Activated CD8-positive, alpha-beta memory T cell treated with anti-CD3 and anti-CD28 coated beads for 24 hours (primary cell): ENCODE results near the gene DPH7.
"Not testable (repeated sequence)": the region's sequence is repeated elsewhere in the genome, so short reads cannot be mapped to it uniquely, and the experiment has no call there.

ENCODE experiments used
- DNase-seq: peaks from one replicate; pipeline ENCODE4 v3.0.0-alpha.2; 2020

The DPH7 gene

DNA sequence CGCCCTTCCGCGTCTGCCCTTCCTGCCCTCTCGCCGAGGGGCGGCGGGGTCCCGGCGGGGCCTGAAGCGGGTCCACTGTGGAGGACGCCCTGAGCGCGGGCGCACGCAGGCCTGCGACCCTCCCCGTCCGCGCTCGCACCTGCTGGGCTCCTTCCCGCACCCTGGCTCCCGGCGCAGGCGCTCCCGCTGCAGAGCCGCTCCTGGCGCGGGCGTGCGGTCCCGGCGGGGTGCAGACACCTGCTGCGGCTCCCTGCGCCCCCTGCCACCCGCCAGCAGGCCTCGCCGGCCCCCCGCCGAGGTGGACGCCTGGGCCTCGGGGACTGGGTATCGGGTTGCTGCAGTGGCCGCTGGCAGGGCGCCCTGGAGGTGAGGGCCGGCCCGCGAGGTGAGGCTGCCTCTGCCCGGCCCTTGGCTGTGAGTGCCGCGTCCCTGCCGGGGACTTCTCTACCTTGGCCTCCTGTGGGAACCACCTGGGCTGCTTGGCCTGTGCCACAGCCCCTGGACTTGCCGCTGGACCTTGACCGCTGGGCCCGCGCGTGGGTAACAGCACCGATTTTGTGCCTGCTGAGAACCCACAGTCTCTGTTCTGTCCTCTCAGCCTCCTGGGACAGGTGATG is 27.4 kb upstream of the DPH7 start:
- DNase-seq: peak; percentile 70

DNA sequence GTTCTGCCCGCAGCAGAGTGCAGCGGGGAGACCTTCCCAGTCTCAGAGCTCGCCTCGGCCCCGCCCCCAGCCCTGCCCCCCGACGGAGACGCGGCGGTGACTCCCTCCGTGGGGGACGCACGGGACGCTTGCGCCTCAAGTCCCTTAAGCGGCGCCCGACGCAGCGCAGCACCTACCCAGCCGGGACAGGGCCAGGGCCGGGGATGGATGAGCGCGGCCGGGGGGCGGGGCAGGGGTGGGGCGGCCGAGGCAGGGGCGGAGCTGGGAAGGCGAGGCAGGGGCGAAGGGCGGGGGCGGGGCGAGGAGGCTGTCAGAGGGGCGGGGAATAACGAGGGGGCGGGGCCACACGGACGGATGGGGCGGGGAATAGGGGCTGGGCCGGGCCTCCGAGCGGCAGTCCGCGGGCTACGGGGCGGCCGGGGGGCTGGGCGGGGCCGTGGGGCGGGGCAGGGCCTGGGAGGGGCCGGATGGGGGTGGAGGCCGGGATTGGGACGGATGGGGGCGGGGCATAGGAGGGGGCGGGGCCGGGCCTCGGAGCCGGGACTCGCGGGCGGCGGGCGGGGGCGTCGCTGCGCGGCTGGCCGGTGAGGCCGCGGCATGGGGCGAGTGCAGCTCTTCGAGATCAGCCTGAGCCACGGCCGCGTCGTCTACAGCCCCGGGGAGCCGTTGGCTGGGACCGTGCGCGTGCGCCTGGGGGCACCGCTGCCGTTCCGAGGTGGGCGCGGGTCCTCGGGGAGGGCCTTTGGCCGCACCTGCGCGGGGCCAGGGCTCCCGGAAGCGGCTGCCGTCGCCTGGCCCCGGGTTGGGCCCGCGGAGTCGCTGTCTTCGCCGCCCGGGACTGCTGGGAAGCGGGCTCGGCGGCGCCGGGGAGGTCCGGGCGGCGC is 26.6 kb upstream of the DPH7 start, which contains the start of gene ARRDC1:
Gene ARRDC1 (plus strand): TSS at position 566 of the 884 bp plus-strand sequence. CDS start 32 bp downstream, at position 598.
- peak; percentile 95 for DNase-seq

DNA sequence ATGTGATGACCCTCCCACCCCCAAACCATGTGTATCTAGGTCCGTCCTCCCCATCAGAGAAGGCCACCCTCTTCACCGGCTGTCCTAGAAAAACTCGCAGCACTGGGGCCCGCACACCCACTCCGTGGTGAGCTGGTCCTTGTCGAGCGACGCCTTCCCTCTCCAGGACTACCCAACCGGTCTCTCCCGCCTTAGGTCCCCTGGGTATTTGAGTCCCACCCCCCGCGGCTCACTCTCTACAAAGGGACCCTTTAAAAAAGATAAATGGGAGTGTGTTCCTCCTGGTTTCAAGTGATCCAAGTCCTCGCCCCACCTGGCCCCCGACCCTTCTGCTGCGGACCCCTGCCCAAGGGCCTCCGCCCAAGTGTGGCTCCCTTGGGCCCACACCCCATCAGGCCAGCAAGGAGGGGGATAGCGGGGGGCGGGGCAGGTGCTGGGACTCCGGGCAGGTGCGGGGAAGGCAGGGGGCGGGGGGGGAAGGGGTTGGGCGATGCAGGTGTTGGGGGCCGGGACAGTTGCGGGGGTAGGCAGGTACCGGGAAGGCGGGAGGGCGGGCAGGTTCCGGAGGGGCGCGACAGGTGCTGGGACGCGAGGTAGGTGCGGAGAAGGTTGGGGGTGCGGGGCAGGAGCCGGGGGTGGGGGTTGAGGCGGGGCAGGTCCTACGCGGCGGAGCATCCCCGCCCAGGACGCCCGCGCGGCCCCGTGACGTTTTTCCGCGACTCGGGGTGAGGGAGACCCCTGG is 25.8 kb upstream of the DPH7 start:
- DNase-seq: no peak

DNA sequence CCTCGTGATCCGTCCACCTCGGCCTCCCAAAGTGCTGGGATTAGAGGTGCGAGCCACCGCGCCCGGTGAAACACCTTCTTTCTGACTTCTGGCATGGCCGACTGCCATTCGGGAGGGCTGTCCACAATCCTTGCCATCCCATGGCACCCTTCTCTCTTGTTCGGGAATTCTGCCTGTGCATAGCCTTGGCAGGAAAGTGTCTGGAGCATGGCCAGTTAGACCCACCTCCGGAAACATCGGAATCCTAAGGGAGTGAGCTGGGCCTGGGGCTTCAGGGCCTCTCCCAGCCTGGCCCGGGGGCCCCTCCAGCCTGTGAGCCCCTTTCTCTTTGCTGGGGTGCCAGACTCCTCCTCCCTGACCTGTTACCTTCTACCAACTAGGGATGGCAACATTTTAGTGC is 25.2 kb upstream of the DPH7 start:
- no peak for DNase-seq

DNA sequence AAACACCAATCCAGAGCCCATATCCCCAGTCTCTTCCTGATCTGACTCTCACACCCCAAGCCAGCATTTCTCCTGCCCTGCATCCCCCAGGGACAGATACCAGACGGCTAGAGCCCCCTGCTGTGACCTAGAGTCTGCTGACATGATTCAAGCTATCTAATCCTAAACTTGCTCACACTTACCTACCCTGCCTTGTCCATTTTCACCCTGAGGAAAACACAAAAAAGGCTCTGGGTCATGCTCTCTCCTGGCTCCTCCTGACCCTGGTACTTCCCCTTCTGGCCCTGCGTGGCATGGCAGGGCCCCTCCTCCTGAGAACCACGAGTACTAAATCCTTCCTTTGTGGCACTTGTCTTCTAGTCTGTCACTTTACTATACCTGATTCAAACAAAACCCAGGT is 23.9 kb upstream of the DPH7 start:
- DNase-seq: no peak

DNA sequence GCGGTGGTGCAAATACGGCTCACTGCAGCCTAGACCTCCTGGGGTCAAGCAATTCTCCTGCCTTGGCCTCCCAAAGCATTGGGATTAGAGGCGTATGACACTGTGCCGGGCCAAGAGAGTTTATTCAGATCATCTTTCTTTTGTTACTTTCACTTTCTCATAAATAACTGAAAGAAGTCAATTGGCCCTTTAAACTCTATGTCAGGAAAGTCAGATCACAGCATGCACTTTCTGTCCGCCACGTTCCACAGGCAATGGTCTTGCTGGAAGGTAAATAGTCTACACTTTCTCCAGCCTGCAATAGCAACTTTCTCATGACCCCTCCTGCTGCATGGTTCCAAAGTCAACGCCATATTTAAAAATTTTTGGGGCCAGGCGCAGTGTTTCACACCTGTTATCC is 20.2 kb upstream of the DPH7 start:
- no peak for DNase-seq

DNA sequence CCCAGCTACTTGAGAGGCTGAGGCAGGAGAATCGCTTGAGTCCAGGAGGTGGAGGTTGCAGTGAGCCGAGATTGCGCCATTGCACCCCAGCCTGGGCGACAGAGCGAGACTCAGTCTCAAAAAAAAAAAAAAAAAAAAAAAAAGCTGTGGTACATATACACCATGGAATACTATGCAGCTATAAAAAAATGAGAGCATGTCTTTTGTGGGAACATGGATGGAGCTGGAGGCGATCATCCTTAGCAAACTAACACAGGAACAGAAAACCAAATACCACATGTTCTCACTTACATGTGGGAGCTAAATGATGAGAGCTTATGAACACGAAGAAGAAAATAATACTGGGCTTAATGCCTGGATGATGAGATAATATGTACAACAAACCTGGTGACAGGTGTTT is 17.9 kb upstream of the DPH7 start:
- DNase-seq: not testable (repeated sequence)

DNA sequence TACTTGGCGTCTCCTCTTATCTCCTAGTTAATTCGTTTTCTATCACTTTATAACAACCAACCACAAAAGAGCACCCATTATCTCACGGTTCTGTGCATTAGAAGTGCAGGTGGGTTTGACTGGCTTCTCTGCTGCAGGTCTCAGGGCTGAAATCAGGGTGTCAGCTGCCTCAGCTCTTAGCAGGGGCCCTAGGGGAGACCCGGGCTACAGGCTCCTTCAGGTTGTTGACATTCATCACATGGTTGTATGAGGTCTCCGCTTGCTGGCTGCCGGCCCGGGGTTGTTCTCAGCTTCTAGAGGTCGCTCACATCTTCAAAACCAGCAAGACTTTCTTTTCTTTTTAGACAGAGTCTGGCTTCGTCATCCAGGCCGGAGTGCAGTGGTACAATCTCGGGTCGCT is 14.5 kb upstream of the DPH7 start:
- DNase-seq: no peak

DNA sequence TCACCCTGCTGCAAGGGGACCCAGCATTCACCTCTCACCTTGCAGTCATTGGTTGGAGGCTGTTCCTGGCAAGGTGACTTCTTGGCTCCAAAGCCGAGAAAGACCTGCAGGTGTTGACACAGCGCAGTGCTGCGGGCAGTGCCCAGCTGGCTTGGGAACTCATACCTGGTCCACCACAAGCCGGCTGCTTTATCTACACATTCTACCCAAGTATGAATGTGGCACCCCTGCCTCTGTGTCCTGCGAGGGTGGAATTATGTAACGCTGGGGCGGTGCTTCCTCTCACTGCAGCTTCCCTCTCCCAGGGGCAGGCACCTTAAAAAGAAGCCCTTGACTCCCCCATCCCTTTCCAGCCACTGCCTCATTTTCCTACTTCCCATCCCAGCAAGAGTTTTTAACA is 14.0 kb upstream of the DPH7 start:
- DNase-seq: no peak

DNA sequence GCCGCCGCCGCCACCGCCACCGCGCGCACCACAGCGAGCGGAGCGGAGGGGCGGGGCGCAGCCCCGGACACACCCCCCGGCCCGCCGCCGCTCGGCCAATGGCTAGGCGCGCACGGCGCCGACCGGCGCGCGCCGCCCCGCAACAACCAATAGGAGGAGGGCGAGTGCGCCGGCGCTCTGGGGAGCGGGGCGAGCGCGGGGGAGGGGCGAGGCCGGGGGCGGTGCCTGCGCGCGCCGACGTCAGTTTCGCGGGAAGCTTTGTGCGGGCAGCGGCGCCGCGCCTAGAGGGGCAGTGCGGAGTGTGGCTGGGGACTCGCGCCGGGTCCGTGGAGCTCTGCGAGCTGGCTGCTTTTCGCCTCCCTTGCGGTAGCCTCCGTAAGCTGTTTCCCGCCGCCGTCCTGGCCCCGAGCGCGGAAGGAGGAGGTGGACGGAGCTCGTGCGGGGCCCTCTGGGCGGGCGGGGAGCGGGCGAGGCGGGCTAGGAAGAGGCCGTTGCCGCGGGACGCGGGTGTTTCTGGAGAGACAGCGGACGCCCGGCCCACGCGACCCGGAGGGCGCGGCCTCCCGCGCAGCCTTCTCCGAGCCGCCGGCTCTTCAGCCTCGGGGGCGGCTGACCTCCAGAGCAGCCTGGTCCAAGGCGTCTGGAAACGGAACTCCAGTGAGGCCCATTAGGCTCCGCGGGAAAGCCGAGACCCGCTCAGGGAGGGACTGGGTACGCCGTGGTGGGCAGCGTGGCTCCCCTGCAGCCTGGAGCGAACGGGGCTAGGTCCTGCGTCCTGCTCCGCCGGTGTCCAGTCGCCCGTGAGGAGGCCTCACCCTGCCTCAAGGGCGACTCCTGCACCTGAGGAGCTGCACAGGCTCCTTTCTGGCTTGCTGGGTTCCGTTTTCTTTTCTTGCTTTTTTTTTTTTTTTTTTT is 12.0 kb upstream of the DPH7 start, which contains the start of gene ZMYND19:
Gene ZMYND19 (minus strand): TSS at position 44 of the 915 bp plus-strand sequence. CDS start 249 bp downstream, outside the sequence.
- peak; percentile 96 for DNase-seq

DNA sequence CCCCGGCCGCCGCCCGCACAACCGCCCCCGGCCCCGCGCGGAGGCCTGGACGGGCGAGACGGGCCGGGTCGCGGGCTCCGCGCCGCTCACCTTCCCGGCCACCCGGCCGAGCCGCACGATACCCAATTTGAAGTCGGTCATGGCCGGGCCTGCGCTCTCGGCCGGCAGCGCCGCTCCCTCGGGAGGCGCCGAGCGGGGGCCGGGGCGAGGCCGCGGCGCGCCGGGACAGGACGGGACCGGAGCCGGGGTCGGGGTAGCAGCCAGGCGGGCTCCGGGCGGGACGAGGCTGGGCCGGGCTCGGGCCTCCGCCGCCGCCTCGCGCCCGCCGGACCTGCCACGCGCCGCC is 11.4 kb upstream of the DPH7 start:
- no peak for DNase-seq

DNA sequence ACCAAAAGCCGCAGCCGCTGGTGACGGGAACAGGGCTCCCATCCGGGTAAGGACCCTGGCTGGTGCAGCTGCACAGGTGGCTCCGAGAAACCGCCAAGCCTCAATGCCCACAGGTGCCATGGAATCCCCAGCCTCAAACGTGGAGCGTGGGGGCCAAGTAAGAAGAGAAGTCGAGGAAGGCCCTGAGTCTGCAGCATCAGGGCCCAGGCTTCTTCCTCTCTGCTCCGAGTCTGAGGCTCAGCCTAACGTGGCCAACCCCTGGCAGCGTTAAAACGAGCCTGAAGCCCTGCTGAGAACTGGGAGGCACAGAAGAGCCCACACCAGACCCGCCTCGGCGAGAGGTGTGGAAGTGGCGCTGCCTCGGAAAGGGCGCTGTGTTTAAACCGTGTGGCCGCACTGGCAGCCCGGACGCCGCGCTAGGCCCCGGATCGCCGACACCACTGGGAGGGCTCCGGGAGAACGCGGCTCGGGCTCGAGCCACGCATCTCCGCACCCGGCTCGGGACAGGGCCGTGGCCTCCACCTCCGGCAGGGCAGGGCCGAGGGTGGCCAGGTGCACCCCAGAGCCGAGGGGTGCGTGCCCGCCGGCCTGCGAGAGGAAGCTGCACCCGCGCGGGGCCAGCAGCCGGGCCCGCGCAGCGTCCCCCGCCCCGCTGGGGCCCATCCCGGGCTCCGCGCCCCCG is 10.9 kb upstream of the DPH7 start:
- no peak for DNase-seq

DNA sequence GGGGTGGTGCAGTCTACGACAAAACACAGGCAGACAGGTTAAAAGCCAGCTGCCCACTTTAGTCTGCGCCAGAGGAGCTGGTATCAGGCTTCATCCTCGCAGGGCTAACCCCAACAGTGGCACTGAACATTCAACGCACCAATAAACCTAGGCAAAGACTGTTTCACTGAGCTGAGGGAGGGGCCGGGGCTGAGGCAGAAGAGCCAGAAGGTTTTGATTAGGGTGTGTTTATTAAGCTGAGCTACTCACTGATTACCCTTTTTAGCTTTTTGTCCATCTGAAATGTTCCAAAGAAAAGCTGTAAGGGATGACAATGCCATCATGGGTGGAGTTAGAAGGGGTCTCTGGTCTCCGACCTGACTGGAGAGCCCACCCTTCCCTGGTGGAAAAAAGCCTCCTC is 10.2 kb upstream of the DPH7 start:
- DNase-seq: no peak

DNA sequence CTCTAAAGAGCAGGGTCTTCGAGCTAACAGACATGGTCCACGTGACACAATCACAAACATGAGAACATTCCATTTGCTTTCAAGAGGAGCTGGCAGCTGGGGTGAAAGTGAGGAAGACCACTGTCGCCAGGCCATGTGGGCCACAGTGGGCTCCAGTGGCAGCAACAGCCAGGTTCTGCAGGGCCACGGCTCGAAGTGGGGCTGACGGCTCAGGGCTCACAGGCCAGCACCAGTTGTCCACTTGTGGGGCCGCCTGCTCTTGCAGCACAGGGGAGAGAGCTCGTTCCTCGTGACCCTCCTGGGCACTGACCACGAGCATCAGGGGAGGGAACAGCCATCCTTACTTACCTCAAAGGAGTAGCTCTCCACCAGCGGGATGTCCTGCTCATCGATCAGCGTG is 9.6 kb upstream of the DPH7 start:
- DNase-seq: no peak

DNA sequence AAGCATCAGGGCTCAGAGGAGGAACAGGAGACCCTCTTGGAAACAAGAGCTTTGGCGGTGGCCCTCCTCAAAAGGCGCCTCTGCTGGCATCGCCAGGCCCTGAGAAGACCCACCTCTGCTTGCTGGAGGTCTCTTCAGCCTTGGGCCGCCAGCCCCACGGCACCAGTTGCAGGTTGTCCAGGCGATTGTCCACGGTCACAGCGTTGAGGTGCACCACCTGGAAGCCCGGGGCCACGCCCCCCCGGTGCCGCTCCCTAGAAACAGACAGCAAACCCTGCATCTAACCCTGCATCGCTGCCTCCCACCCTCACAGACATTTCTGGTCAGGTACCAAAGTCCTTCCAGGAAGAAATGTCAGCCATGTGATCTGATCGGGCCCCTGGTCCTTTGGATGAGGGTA is 8.1 kb upstream of the DPH7 start:
- DNase-seq: no peak

DNA sequence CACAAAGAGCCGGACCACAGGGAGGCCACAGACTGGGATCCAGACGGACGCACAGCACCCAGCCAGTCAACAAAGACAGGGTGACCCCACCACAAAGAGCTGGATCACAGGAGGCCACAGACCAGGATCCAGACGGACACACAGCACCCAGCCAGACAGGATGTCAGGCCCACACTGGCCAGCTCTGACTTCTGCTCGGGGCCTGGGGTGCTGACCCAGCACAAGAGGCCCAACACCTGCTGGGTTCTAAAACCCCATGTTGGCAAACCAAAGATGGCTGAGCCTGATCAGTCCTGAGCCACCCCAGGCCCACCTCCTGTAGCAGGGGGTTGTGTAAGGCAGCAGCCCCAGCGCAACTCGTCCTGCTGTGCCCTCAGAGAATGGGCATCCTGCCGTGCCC is 5.2 kb upstream of the DPH7 start:
- no peak for DNase-seq

DNA sequence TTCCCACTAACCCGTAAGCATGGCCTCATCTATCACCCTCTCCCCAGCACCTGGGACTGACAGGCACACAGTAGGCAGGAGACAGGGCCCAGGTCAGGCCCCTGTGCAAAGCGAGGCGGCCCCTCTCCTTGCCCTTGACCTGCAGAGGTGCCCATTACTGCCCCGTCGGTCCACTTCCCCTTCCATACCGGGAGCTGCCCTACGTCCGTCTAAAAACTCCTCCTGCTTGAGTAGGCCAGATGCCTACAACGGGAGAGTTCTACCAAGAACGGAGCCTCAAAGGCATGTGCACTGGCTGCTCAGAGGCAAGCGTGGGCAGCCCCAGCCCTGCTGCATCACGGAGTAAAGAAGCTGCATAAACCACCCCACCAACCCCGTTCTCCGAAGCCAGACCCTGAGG is 4.6 kb upstream of the DPH7 start:
- DNase-seq: no peak

DNA sequence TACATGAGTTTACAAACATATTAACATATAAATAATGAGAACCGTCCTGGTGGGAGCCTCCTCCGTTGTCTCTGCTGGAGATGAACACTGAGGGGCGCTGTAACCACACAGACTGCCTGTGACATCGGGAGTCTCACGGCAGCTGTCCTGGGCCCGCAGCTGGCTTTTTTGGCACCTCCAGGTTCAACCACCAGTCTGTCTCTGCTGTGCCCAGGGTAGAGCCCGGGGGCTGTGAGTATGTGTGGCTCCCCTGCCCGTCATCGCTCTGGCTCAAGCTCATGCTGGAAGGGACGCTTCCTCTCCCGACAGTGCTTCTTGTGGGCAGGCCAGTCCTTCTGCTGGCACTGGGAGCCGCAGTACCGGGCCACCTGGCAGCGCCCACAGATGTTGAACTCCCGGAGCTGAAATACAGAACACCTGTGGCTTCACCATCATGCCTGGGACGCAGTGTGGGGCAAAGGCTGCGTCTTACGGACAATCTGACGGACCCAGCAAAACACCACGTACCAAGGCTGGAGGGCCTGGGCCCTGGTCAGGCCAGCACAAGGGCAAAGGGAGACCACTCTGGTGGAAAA is 3.6 kb upstream of the DPH7 start:
- DNase-seq: no peak

DNA sequence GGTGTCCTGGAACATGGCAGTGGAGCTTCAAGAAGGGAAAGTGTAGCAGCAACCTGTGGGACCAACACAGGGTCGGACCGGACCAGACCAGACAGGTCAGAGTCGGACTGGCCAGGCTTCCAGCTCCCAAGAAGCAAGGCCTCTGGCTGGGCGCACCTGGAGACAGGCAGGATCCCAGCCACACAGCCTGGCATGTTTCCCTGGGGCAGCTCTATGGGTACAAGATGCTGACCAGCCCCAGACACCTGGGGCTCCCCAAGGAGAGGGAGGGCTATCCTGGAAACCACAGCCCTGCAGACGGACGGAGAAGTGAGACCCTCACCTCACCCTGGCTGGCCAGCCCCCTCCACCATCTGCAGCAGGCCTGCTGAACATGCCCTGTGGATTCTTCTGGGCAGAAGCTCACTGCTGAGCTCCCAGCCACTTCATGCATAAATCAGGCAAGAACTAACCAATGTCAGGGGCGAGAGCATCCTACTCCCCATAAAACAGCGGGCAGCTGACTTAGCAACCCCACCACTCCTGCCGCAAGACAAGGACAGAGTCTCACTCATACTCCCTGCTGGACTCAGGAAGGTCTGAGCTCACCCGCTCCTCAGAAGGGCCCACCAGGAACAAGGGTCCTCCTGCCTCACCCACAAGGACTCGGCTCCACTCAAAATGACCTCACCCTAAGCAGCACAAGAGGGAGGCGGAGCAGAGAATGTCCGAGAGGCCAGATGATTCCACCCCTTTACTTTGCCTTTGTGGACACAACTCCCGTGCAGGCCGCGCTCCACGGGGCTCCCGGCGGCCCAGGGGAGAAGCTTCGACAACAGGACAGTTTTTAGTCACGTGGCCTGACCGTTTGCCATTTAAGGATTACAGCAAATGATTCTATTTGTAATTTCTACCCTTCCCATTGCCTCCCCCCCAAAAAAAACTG is 2.9 kb upstream of the DPH7 start:
- DNase-seq: no peak

DNA sequence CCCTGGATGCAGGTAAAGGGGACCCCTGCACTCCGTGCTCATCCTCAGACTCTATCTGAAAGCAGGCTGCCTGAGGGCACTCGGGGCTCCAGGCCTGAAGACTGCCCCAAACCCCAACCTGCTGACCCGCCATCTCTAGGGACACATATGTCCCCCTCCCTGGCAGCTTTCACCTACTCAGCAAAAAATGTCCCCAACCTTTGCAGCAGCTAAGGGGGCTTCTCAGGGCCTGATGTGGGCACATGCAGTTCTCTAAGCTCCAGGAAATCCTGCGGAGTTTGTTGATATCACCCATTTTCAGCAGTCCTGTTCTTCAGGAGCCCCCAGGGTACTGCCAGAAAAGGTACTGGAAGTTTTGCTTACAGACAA is 2.2 kb upstream of the DPH7 start:
- DNase-seq: no peak
